Epithelial cell of esophagus (primary cell): Measurements from ENCODE around the gene VWA5B2.
A peak's percentile ranks its signal among the peaks of the same experiment; 100 is the strongest.

Source experiments
- DNase-seq: peaks from one replicate; pipeline ENCODE4 v3.0.0; 2010; ENCODE audit warnings: low read depth
- H3K4me3 ChIP-seq: 2 replicates; pipeline ENCODE4 v1.5.1; 2011; ENCODE audit warnings: mild to moderate bottlenecking, low read length, control low read depth
- TF ChIP-seq, protein P1 (sequence below): IDR thresholded peaks from 2 replicates; pipeline ENCODE4 v1.5.1; 2011; ENCODE audit warnings: low read depth, mild to moderate bottlenecking, low read length, control low read depth, inconsistent platforms; ENCODE audit not compliant: insufficient read depth; ENCODE audit errors: missing control alignments

VWA5B2 gene

GRCh38 chr3:184222521-184222920 is 6.9 kb upstream of the VWA5B2 start:
- no peak for DNase-seq
- TF ChIP-seq, protein P1, sequence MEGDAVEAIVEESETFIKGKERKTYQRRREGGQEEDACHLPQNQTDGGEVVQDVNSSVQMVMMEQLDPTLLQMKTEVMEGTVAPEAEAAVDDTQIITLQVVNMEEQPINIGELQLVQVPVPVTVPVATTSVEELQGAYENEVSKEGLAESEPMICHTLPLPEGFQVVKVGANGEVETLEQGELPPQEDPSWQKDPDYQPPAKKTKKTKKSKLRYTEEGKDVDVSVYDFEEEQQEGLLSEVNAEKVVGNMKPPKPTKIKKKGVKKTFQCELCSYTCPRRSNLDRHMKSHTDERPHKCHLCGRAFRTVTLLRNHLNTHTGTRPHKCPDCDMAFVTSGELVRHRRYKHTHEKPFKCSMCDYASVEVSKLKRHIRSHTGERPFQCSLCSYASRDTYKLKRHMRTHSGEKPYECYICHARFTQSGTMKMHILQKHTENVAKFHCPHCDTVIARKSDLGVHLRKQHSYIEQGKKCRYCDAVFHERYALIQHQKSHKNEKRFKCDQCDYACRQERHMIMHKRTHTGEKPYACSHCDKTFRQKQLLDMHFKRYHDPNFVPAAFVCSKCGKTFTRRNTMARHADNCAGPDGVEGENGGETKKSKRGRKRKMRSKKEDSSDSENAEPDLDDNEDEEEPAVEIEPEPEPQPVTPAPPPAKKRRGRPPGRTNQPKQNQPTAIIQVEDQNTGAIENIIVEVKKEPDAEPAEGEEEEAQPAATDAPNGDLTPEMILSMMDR, result no peak
- H3K4me3 ChIP-seq, result no peak overlapping the region

DNA sequence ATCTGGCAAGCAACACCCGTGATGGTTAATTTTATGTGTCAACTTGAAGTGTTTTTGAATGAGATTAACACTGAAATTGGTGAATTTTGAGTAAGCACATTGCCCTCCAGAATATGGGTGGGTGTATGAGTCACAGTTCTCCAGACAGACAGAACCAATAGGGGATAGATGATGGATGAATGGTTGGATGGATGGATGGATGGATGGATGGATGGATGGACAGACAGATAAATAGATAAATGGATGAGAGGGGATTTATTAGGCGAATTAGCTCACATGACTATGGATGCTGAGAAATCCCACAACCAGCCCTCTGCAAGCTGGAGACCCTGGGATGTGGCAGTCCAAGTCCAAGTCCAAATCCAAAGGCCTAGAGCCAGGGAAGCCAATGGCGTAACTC is 5.4 kb upstream of the VWA5B2 start:
- no peak for DNase-seq
- TF ChIP-seq, protein P1, result no peak
- H3K4me3 ChIP-seq, result no peak overlapping the region

GRCh38 chr3:184227481-184227935 is 1.9 kb upstream of the VWA5B2 start:
- DNase-seq, result peak; percentile 42
- TF ChIP-seq, protein P1, result peak; percentile 86

GRCh38 chr3:184228376-184229137 is 828 bp upstream of the VWA5B2 start:
- H3K4me3 ChIP-seq, result no peak overlapping the region
- DNase-seq, result no peak
- TF ChIP-seq, protein P1, result no peak

More at GRCh38 chr3:184227481-184227935, 1.9 kb upstream of the VWA5B2 start:
- no peak overlapping the region for H3K4me3 ChIP-seq

DNA sequence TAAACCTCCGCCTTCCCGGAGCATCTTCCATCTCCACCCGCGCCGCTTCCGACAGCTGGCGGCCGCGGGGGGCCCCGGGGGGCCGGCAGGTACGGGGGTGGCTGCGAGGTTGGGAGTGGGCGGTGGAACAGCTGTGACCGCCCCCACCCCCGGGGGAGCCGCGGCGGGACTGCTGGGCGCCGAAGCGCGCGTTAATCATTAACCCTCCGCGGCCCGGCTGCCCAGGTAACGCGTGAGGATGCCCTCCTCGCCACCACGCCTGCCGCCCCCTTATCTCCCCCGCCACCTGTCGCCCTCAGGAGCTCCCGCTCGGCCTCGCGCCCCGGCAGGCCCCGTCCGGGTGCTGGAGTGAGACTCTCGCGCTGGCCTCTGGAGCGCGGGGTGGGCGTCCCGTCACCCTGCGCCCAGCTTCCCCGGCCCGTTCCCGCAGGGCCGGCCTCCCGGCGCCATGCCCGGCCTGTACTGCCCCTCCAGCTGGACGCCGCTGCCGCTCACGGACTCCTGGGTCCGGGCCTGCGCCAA is 757 bp downstream of the VWA5B2 start:
- TF ChIP-seq, protein P1, result no peak
- H3K4me3 ChIP-seq, result no peak overlapping the region
- DNase-seq, result no peak

GRCh38 chr3:184230603-184231528 is 1.5 kb downstream of the VWA5B2 start:
- DNase-seq, result peak; percentile 57
- TF ChIP-seq, protein P1, result no peak
- no peak overlapping the region for H3K4me3 ChIP-seq
